Spleen (tissue), 11 donors: ENCODE measurements around the gene WT1. TPM values are rescaled to one million over a fixed set of nuclear protein-coding genes. Genes with fewer than 3 reads are reported as not detected.
A peak's percentile ranks its signal among the peaks of the same experiment; 100 is the strongest.

Experiments
- DNase-seq: peaks from one replicate; pipeline ENCODE4 v3.0.0-alpha.2; 2020
- H3K27ac ChIP-seq, 8 donors: fragments of 200-600 bp; sonication (generic) in 7 of 8; 1 replicate in 4 of 8; 2 replicates in 4 of 8; pipeline versions ENCODE4 v1.5.0 to v1.8.0; 2016 to 2021; ENCODE audit warnings: inconsistent platforms in 4 of 8, mild to moderate bottlenecking in 4 of 8, moderate library complexity in 1 of 8
- H3K27me3 ChIP-seq, 7 donors: fragments of 200-600 bp; sonication (generic) in 6 of 7; replicated peaks in 1 of 7; 1 replicate in 4 of 7; 2 replicates in 3 of 7; pipeline versions ENCODE4 v1.5.0 to v1.8.0; 2016 to 2021; ENCODE audit warnings: inconsistent platforms in 3 of 7, mild to moderate bottlenecking in 1 of 7
- H3K36me3 ChIP-seq, 6 donors: fragments of 200-600 bp; sonication (generic) in 5 of 6; 1 replicate in 4 of 6; 2 replicates in 2 of 6; pipeline versions ENCODE4 v1.5.0 to v1.8.0; 2016 to 2021; ENCODE audit warnings: inconsistent platforms in 2 of 6
- H3K4me1 ChIP-seq, 6 donors: fragments of 200-600 bp; sonication (generic) in 5 of 6; 1 replicate in 3 of 6; 2 replicates in 3 of 6; pipeline versions ENCODE4 v1.5.0 to v1.8.0; 2016 to 2021; ENCODE audit warnings: inconsistent platforms in 3 of 6
- H3K4me3 ChIP-seq, 8 donors: fragments of 200-600 bp; sonication (generic) in 7 of 8; 1 replicate in 4 of 8; 2 replicates in 4 of 8; pipeline versions ENCODE4 v1.5.0 to v1.8.0; 2016 to 2021; ENCODE audit warnings: inconsistent platforms in 4 of 8, mild to moderate bottlenecking in 4 of 8, moderate library complexity in 2 of 8
- H3K9me3 ChIP-seq, 8 donors: fragments of 200-600 bp; sonication (generic) in 7 of 8; 1 replicate in 4 of 8; 2 replicates in 4 of 8; pipeline versions ENCODE4 v1.5.0 to v1.8.0; 2016 to 2021; ENCODE audit warnings: inconsistent platforms in 4 of 8
- POLR2A ChIP-seq, 3 donors: fragments of 450-650 bp; IDR thresholded peaks; one replicate each; pipeline ENCODE4 v1.5.1; 2017; ENCODE audit warnings: antibody characterized with exemption in 3 of 3, mild to moderate bottlenecking in 1 of 3
- POLR2AphosphoS5 ChIP-seq, 3 donors: sonication (generic); formaldehyde crosslinking; IDR thresholded peaks; one replicate each; pipeline ENCODE4 v1.5.1; 2017; ENCODE audit warnings: antibody characterized with exemption in 3 of 3
- WGBS, 5 donors: extraction: QIAGEN DNeasy Blood & Tissue Kit in 3 of 5; methylation state at CpG; one replicate each; pipeline versions ENCODE4 v1.1.5 to v1.1.7; 2013 to 2018; 5-methylcytosine and 5-hydroxymethylcytosine counted together
- intact Hi-C: fragments of 100-400 bp; cut with DNase I; formaldehyde crosslinking; loops from one replicate; pipeline ENCODE4 v1.15.0; 2023; ENCODE audit warnings: low total_unique reads
- polyA plus RNA-seq, 3 donors: library from polyadenylated mRNA; stranded (reverse); fragments of 200-250 nt; gene quantifications; one replicate each; pipeline ENCODE4 v1.2.1, GENCODE V29; 2013
- total RNA-seq, 7 donors: library from RNA; depleted of rRNA in 3 of 7; stranded (reverse); fragments of >200 nt in 3 of 7; fragmentation: NEBNext Ultra II Directional in 4 of 7; extraction: Animal tissue kit (Norgen Biotek cat#: 25700) in 4 of 7; gene quantifications; one replicate each; pipeline versions ENCODE4 v1.1.0 to v1.2.1, GENCODE V29; 2016 to 2021
- TF ChIP-seq, protein P1 (sequence below), 11 experiments: fragments of 200-600 bp in 7 of 11; fragments of 450-650 bp in 4 of 11; sonication (generic) in 4 of 11; IDR thresholded peaks in 8 of 11; conservative IDR thresholded peaks in 3 of 11; 1 replicate in 7 of 11; 2 replicates in 4 of 11; pipeline versions ENCODE4 v1.4.0 to v1.8.0; 2016 to 2021; ENCODE audit warnings: antibody characterized with exemption in 11 of 11, inconsistent platforms in 4 of 11, mild to moderate bottlenecking in 1 of 11
- donor health status: healthy with polysubstance abuse.
- donor health status: DM: no; HTN: no; CAD: no; lungs with moderate emphysema.
- donor health status: DM: no; HTN: no; CAD: no.
- donor health status: Bipolar disorder and iron deficiency.
- donor health status: healthy.
- donor health status: DM: no; HTN: no; CAD: no.
- donor health status: DM: yes; HTN: yes; CAD: no.

WT1 gene
- total and polyA plus RNA-seq, 10 donors: 1.6 to 53.0 (median 26.8) TPM

DNA sequence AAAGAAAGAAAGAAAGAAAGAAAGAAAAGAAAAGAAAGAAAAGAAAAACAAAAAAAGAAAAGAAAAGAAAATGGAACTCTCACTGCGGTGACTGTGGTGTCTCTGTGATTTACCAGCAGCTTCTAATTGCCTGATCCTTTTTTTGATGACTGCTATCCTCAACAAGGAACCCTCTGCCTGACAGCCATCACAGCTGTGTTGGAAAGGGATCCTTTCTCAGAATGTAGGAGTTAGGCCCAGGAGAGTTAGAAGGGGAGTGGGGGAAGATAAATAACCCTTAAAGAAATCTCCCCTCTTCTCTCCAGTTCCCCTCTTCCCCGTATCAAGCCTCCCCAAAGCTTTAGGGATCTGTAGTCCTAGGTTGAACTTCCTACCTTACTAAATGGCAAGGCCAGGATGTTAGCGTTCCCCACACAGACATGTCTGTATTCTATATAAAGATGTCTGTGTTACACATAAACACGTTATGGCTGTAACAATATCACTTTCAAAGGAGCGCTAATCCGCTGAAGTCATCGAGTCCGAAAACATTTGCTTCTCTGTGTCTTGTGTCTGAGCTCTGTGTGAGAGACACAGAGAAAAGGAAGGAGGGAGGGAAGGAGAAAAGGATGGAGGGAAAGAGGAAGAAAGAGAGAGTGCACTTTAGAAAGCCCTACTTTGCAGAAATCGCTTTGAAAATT is 26.8 kb upstream of the WT1 start:
- Histone ChIP-seq H3K27me3 (no peaks in the 10 kb centered on the region), H3K4me3 (no peak overlapping the region), H3K36me3 (no peaks in the 10 kb centered on the region), H3K9me3 (no peaks in the 10 kb centered on the region), H3K4me1 (no peaks in the 10 kb centered on the region), H3K27ac (no peak overlapping the region)
- no peak for DNase-seq
- WGBS, 5 donors: 84 to 88% (median 87%) methylated on average over 9 of the region's 9 CpGs
- TF ChIP-seq, protein P1, sequence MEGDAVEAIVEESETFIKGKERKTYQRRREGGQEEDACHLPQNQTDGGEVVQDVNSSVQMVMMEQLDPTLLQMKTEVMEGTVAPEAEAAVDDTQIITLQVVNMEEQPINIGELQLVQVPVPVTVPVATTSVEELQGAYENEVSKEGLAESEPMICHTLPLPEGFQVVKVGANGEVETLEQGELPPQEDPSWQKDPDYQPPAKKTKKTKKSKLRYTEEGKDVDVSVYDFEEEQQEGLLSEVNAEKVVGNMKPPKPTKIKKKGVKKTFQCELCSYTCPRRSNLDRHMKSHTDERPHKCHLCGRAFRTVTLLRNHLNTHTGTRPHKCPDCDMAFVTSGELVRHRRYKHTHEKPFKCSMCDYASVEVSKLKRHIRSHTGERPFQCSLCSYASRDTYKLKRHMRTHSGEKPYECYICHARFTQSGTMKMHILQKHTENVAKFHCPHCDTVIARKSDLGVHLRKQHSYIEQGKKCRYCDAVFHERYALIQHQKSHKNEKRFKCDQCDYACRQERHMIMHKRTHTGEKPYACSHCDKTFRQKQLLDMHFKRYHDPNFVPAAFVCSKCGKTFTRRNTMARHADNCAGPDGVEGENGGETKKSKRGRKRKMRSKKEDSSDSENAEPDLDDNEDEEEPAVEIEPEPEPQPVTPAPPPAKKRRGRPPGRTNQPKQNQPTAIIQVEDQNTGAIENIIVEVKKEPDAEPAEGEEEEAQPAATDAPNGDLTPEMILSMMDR (IDR thresholded peaks at IDR 0.05 in 8 of 11, conservative IDR thresholded peaks at IDR 0.05 in 3 of 11): no peak
- no peak for TF ChIP-seq POLR2AphosphoS5 (IDR thresholded peaks at IDR 0.05)
- no peak for TF ChIP-seq POLR2A (IDR thresholded peaks at IDR 0.05)
- intact Hi-C loops: no loop called here

DNA sequence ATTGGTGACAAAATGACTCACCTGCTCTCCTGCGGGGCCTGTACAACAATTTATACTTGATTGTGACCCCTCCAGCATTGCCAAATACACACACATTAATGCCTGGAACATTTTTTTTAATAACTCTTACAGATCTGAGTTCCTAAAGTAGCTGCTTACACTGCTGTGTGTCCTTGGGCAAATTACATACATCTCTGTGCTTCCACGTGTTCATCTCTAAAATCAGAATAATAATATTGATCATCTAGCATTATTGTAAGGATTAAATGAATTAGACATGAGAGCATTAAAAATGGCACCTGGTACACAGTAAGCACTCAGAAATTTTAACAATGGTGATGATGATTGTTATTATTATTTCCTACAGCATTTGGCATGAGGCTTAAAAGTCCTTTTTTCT is 21.5 kb upstream of the WT1 start:
- Histone ChIP-seq H3K9me3 (no peaks in the 10 kb centered on the region), H3K4me3 (no peak overlapping the region), H3K27me3 (no peaks in the 10 kb centered on the region), H3K27ac (no peak overlapping the region), H3K36me3 (no peaks in the 10 kb centered on the region), H3K4me1 (no peaks in the 10 kb centered on the region)
- no peak for DNase-seq
- 79 to 93% (median 85%) methylated on average over 2 of the region's 2 CpGs for WGBS, 5 donors
- TF ChIP-seq POLR2AphosphoS5 (IDR thresholded peaks at IDR 0.05) (no peak), POLR2A (IDR thresholded peaks at IDR 0.05) (no peak)
- TF ChIP-seq, protein P1 (IDR thresholded peaks at IDR 0.05 in 8 of 11, conservative IDR thresholded peaks at IDR 0.05 in 3 of 11): no peak
- intact Hi-C loops: no loop called here

DNA sequence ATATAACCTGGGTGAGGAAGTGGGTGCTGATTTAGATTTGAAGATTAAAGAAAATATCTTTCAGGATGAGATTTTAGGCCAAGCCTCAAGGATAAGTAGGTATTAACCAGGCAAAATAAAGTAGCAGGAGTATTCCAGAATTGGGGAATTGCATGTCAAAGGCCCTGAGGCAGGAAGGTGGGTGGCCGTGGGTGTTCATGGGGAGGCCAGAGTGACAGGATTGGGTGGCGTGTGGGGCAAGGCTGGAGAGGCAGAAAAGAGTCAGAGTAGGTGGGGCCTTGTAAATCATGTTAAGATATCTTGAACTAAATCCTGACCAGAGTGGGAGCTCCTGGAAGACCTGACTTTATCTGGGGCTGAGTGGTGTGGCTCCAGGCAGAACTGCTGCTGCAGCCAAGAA is 19.7 kb upstream of the WT1 start:
- H3K4me3 ChIP-seq: no peak overlapping the region
- no peak for DNase-seq
- no peaks in the 10 kb centered on the region for H3K27me3 ChIP-seq
- intact Hi-C loops: no loop called here
- 77 to 86% (median 83%) methylated on average over 2 of the region's 2 CpGs for WGBS, 5 donors
- no peaks in the 10 kb centered on the region for H3K4me1 ChIP-seq
- H3K27ac ChIP-seq: no peak overlapping the region
- no peaks in the 10 kb centered on the region for H3K36me3 ChIP-seq
- TF ChIP-seq POLR2AphosphoS5 (IDR thresholded peaks at IDR 0.05): no peak
- TF ChIP-seq, protein P1 (IDR thresholded peaks at IDR 0.05 in 8 of 11, conservative IDR thresholded peaks at IDR 0.05 in 3 of 11): no peak
- no peak for TF ChIP-seq POLR2A (IDR thresholded peaks at IDR 0.05)
- H3K9me3 ChIP-seq: no peaks in the 10 kb centered on the region

DNA sequence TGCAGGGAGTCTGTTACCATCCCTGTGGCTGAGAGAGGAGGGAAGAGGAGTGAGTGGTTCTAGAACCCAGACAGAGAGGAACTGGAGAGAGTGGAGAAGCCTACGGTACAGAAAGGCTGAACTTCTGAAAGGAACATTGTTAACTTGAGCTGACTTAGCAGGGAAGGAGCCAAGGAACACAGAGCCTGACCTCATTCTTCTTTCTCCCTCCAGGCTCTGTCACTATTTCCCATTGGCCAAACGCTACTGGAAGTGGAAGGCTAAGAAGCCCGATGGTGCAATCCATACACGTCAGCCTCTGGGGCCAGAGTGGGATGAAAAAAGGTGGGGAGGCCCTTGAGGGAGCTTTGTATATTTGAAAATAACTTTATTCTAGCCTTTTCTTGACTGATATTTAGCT is 16.5 kb upstream of the WT1 start:
- H3K27ac ChIP-seq: peak overlapping the region in 1 of 8 donors; percentile 1
- no peak overlapping the region for H3K4me3 ChIP-seq
- no peaks in the 10 kb centered on the region for H3K36me3 ChIP-seq
- DNase-seq: no peak
- TF ChIP-seq POLR2AphosphoS5 (IDR thresholded peaks at IDR 0.05) (no peak), POLR2A (IDR thresholded peaks at IDR 0.05) (no peak)
- TF ChIP-seq, protein P1 (IDR thresholded peaks at IDR 0.05 in 8 of 11, conservative IDR thresholded peaks at IDR 0.05 in 3 of 11): no peak
- H3K27me3 ChIP-seq: peaks cover 0 to 5% (median 0%) of the 10 kb centered on the region in 7 donors
- no peaks in the 10 kb centered on the region for H3K9me3 ChIP-seq
- H3K4me1 ChIP-seq: no peaks in the 10 kb centered on the region
- intact Hi-C loops: no loop called here
- WGBS, 5 donors: 68 to 90% (median 81%) methylated on average over 4 of the region's 4 CpGs
